Urinary bladder (tissue), 4 donors: ENCODE measurements around the gene EXOC1. TPM values are rescaled to one million over a fixed set of nuclear protein-coding genes. Genes with fewer than 3 reads are reported as not detected.
A peak's percentile ranks its signal among the peaks of the same experiment; 100 is the strongest.

Experiments used
- DNase-seq: peaks from one replicate; pipeline ENCODE4 v3.0.0-alpha.2; 2015; ENCODE audit errors: extremely low spot score
- H3K27ac ChIP-seq: one replicate; pipeline ENCODE4 v1.5.1; 2013; ENCODE audit warnings: low read depth, mild to moderate bottlenecking, moderate library complexity
- H3K36me3 ChIP-seq: one replicate; pipeline ENCODE4 v1.6.1; 2013; ENCODE audit warnings: mild to moderate bottlenecking, moderate library complexity; ENCODE audit not compliant: insufficient read depth
- H3K4me1 ChIP-seq: one replicate; pipeline ENCODE4 v1.6.1; 2013; ENCODE audit warnings: mild to moderate bottlenecking, moderate library complexity; ENCODE audit not compliant: insufficient read depth
- H3K4me3 ChIP-seq: one replicate; pipeline ENCODE4 v1.5.1; 2013; ENCODE audit warnings: low read depth, low read length
- WGBS: extraction: QIAGEN DNeasy Blood & Tissue Kit; methylation state at CpG from one replicate; pipeline ENCODE4 v1.1.7; 2013; 5-methylcytosine and 5-hydroxymethylcytosine counted together
- polyA plus RNA-seq: library from polyadenylated mRNA; stranded (reverse); fragments of 200-250 nt; gene quantifications from one replicate; pipeline ENCODE4 v1.2.3, GENCODE V29; 2013
- total RNA-seq: library from RNA; depleted of rRNA; stranded (reverse); fragments of >200 nt; gene quantifications from one replicate; pipeline ENCODE4 v1.2.3, GENCODE V29; 2014
- donor health status: healthy with polysubstance abuse.
- donor health status: healthy.

EXOC1 gene
- total and polyA plus RNA-seq, 2 donors: 16.2 to 70.6 TPM

GRCh38 chr4:55865228-55865806 is 11.9 kb downstream of the EXOC1 start:
- 70% methylated on average over 2 of the region's 2 CpGs for WGBS
- Histone ChIP-seq H3K27ac (peak overlapping the region; percentile 92), H3K4me1 (no peaks in the 10 kb centered on the region), H3K36me3 (peaks cover 2% of the 10 kb centered on the region), H3K4me3 (no peak overlapping the region)
- DNase-seq: no peak

DNA sequence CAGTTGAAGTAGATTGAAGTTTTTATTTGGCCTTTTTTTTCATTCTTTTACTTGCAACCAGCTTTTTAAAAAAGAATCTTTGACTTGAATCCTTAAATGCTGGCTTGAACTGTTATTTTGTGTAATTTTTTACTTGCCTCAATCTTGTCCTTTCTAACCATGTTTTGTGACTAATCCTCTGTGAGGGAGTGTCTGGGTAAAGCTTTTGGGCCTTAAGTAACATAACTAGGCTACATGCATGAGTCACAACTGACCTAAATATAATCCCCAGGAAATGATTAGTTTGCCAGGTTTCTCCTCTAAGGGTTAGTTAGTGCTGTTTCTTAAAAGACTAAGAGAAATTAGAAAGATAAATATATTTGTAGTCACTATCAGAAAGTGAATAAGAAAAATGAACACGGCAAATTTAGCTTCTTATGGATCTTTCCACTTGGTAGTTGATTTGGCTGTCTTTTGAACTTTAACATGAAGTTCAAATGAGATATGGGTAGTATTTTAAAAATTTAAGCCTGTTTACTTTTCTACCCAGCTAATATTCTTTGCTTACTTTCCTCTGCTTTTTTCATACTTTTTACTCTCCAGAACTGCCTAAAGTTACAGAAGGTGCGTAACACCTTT is 13.0 kb downstream of the EXOC1 start:
- H3K4me3 ChIP-seq: no peak overlapping the region
- peak overlapping the region; percentile 59 for H3K27ac ChIP-seq
- no peaks in the 10 kb centered on the region for H3K4me1 ChIP-seq
- peaks cover 4% of the 10 kb centered on the region for H3K36me3 ChIP-seq
- DNase-seq: no peak
- 60% methylated on average over 2 of the region's 2 CpGs for WGBS

- no peaks in the 10 kb centered on the region for H3K4me1 ChIP-seq
- H3K4me3 ChIP-seq: no peak overlapping the region
- 16% methylated on average over 4 of the region's 4 CpGs for WGBS
- peaks cover 5% of the 10 kb centered on the region for H3K36me3 ChIP-seq
- H3K27ac ChIP-seq: no peak overlapping the region
- DNase-seq: no peak
These were observed 13.6 kb downstream of the EXOC1 start for GRCh38 chr4:55866973-55867574.

- Histone ChIP-seq H3K27ac (no peak overlapping the region), H3K36me3 (peaks cover 7% of the 10 kb centered on the region), H3K4me1 (no peaks in the 10 kb centered on the region), H3K4me3 (no peak overlapping the region)
- DNase-seq: no peak
- 99% methylated on average over 1 of the region's 1 CpG for WGBS
These were observed 15.2 kb downstream of the EXOC1 start for GRCh38 chr4:55868581-55869090.

GRCh38 chr4:55871299-55871800 is 17.9 kb downstream of the EXOC1 start:
- Histone ChIP-seq H3K27ac (no peak overlapping the region), H3K4me1 (no peaks in the 10 kb centered on the region), H3K36me3 (peaks cover 7% of the 10 kb centered on the region), H3K4me3 (no peak overlapping the region)
- no peak for DNase-seq
- WGBS: 52% methylated on average over 5 of the region's 5 CpGs

DNA sequence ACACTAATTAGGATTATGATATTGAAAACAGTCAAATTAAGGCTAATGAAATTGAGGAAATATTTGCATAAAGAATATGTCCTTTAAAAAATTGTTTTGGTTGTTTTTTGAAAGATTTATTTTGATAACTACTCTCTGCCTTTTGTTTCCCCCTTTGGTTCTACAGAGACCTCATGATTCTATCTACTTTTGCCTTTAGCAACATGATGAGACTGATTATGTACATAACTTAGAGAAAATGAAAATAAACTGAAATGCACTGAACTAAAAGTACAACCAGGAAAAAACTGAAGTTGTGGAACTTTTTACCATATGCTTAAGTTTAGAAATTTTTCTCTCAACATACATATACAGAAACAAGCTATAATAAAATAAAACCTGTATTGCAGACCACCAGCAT is 21.4 kb downstream of the EXOC1 start:
- no peaks in the 10 kb centered on the region for H3K4me1 ChIP-seq
- no peak for DNase-seq
- H3K36me3 ChIP-seq: peaks cover 5% of the 10 kb centered on the region
- H3K27ac ChIP-seq: no peak overlapping the region
- H3K4me3 ChIP-seq: no peak overlapping the region

GRCh38 chr4:55876387-55876786 is 22.9 kb downstream of the EXOC1 start:
- no peak for DNase-seq
- Histone ChIP-seq H3K36me3 (peaks cover 3% of the 10 kb centered on the region), H3K27ac (no peak overlapping the region), H3K4me3 (no peak overlapping the region), H3K4me1 (no peaks in the 10 kb centered on the region)

- H3K36me3 ChIP-seq: no peaks in the 10 kb centered on the region
- H3K4me3 ChIP-seq: no peak overlapping the region
- 96% methylated on average over 3 of the region's 3 CpGs for WGBS
- H3K4me1 ChIP-seq: no peaks in the 10 kb centered on the region
- no peak for DNase-seq
- H3K27ac ChIP-seq: no peak overlapping the region
These were observed 25.8 kb downstream of the EXOC1 start for GRCh38 chr4:55879224-55879623.

DNA sequence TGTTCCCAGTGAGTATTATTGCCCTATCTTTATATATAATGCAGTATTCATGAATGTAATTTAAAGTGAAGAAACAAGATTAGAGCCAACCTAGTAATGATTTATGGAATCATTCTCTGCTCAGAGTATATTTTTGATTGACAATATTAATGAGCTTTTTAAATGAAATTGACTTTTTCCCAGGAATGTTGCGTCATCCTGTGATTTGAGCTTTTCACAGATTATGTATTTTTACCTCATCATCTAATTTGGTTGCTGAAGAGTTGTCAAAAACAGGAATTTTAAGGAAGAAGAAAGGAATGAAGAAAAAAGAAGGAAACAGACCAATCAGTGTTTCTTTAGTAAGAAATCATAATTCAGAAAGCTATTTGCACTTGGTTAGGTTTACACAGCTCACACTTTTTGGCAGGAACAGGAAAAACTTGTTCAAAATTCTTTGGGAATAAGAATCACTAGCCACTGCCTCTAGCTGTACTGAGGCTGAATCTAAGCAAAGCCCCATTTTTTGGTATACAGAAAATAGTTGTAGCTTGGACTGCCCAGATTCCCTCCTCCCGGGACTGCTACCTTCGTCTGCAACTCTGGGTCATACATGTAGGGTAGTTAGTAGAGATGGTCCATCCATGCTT is 27.3 kb downstream of the EXOC1 start:
- H3K27ac ChIP-seq: no peak overlapping the region
- no peaks in the 10 kb centered on the region for H3K4me1 ChIP-seq
- DNase-seq: no peak
- 97% methylated on average over 3 of the region's 3 CpGs for WGBS
- H3K36me3 ChIP-seq: no peaks in the 10 kb centered on the region
- no peak overlapping the region for H3K4me3 ChIP-seq

DNA sequence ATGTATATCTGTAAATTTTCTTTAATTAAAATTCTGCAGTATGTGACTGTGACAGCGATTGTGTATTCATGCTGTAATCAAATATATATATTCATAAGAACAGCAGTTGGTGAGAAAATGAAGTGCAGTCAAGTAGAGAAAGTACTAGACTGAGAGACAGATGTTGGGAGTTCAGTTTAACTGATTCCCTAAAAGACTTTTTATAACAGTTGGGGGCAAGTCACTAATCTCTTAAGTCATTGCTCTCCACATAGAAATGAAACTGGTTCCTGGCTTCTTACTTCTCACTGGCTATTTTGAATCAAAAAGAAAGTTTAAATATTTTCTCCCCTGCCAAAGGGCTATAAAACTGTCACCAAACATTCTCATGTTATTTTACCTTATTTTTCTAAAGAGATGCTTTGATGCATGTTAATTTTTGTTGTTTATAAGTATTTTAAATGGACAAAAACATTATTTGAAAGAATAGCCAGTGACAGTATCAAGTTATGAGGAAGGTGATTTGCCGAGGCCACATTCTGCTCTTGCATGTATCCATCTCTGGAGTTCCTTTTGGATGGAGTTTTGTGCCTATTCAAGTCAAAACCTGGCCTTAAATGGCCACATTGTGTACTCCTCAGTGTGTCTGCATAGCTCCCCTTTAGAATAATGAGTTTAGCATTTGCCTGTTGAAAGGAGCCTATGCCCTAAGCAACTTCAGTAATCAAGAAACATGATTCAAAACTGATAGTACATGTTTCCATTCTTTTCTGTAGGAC is 30.8 kb downstream of the EXOC1 start:
- Histone ChIP-seq H3K27ac (no peak overlapping the region), H3K36me3 (no peaks in the 10 kb centered on the region), H3K4me3 (no peak overlapping the region), H3K4me1 (no peaks in the 10 kb centered on the region)
- no peak for DNase-seq
- 85% methylated on average over 2 of the region's 2 CpGs for WGBS

- 80% methylated on average over 1 of the region's 1 CpG for WGBS
- no peaks in the 10 kb centered on the region for H3K36me3 ChIP-seq
- DNase-seq: no peak
These were observed 31.4 kb downstream of the EXOC1 start for GRCh38 chr4:55884851-55885219.

GRCh38 chr4:55887594-55887993 is 34.1 kb downstream of the EXOC1 start:
- no peak for DNase-seq
- no peaks in the 10 kb centered on the region for H3K36me3 ChIP-seq
- no peak overlapping the region for H3K27ac ChIP-seq
- no peak overlapping the region for H3K4me3 ChIP-seq
- no peaks in the 10 kb centered on the region for H3K4me1 ChIP-seq
- 89% methylated on average over 1 of the region's 1 CpG for WGBS

More at GRCh38 chr4:55884851-55885219, 31.4 kb downstream of the EXOC1 start:
- no peak overlapping the region for H3K27ac ChIP-seq
- H3K4me1 ChIP-seq: no peaks in the 10 kb centered on the region
- no peak overlapping the region for H3K4me3 ChIP-seq

- no peaks in the 10 kb centered on the region for H3K36me3 ChIP-seq
These were observed 38.7 kb downstream of the EXOC1 start for GRCh38 chr4:55892156-55892555.

More at GRCh38 chr4:55892156-55892555, 38.7 kb downstream of the EXOC1 start:
- 81% methylated on average over 2 of the region's 2 CpGs for WGBS
- Histone ChIP-seq H3K4me3 (no peak overlapping the region), H3K27ac (no peak overlapping the region), H3K4me1 (no peaks in the 10 kb centered on the region)
- DNase-seq: no peak
